ENCODE measurements around the gene CTNNBL1.

DNA sequence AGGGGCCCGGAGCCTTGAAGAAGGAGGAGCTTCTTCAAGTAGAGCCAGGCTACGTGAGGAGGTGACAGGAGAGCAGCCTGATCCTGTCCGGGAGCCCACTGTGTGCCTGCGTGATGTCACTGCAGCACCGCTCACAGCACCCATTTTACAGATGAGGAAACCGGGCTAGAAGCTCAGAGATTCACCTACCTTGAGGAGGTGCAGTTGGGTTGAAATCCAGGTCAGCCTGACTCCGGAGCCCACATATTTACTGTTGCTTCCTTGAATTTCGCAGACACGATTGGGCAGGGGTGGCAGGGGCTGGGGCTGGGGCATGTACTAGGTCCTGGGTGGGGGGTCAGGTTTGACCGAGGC, 221.6 kb downstream of the CTNNBL1 start:
- TF ChIP-seq, protein P1, sequence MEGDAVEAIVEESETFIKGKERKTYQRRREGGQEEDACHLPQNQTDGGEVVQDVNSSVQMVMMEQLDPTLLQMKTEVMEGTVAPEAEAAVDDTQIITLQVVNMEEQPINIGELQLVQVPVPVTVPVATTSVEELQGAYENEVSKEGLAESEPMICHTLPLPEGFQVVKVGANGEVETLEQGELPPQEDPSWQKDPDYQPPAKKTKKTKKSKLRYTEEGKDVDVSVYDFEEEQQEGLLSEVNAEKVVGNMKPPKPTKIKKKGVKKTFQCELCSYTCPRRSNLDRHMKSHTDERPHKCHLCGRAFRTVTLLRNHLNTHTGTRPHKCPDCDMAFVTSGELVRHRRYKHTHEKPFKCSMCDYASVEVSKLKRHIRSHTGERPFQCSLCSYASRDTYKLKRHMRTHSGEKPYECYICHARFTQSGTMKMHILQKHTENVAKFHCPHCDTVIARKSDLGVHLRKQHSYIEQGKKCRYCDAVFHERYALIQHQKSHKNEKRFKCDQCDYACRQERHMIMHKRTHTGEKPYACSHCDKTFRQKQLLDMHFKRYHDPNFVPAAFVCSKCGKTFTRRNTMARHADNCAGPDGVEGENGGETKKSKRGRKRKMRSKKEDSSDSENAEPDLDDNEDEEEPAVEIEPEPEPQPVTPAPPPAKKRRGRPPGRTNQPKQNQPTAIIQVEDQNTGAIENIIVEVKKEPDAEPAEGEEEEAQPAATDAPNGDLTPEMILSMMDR (IDR thresholded peaks at IDR 0.05), result no peak
- TF ChIP-seq POLR2A (IDR thresholded peaks at IDR 0.05), result no peak
